Measurements from ENCODE around the gene HEATR5A.
"Not testable (repeated sequence)": the region's sequence is repeated elsewhere in the genome, so short reads cannot be mapped to it uniquely, and the experiment has no call there.

HEATR5A gene

GRCh38 chr14:31439561-31439960 is 19.2 kb upstream of the HEATR5A start:
- TF ChIP-seq ARNTL (CRISPR knock-in tag; IDR thresholded peaks at IDR 0.05; ENCODE audit: borderline replicate concordance, low read depth) (no peak), SNAI2 (CRISPR knock-in tag; IDR thresholded peaks at IDR 0.05) (no peak), TOX (CRISPR knock-in tag; IDR thresholded peaks at IDR 0.05; ENCODE audit: borderline replicate concordance) (no peak), GLIS3 (CRISPR knock-in tag; IDR thresholded peaks at IDR 0.05) (no peak), POU6F1 (CRISPR knock-in tag; IDR thresholded peaks at IDR 0.05; ENCODE audit: borderline replicate concordance, low read depth) (no peak), TSHZ2 (CRISPR knock-in tag; IDR thresholded peaks at IDR 0.05) (no peak), ISL1 (CRISPR knock-in tag; IDR thresholded peaks at IDR 0.05) (no peak), TCF4 (CRISPR knock-in tag; IDR thresholded peaks at IDR 0.05; ENCODE audit: borderline replicate concordance) (no peak), ZNF8 (CRISPR knock-in tag; IDR thresholded peaks at IDR 0.05) (no peak), PPARA (CRISPR knock-in tag; IDR thresholded peaks at IDR 0.05; ENCODE audit: borderline replicate concordance) (no peak), CSDC2 (CRISPR knock-in tag; IDR thresholded peaks at IDR 0.05) (no peak), ESRRG (CRISPR knock-in tag; IDR thresholded peaks at IDR 0.05) (no peak), BACH2 (CRISPR knock-in tag; IDR thresholded peaks at IDR 0.05; ENCODE audit: borderline replicate concordance) (no peak), ZNF70 (CRISPR knock-in tag; IDR thresholded peaks at IDR 0.05) (no peak), PATZ1 (CRISPR knock-in tag; IDR thresholded peaks at IDR 0.05; ENCODE audit: borderline replicate concordance) (no peak)
- ATAC-seq, result no peak

- ATAC-seq, result not testable (repeated sequence)
Observed at GRCh38 chr14:31437045-31437691, 16.8 kb upstream of the HEATR5A start.

GRCh38 chr14:31435276-31435675 is 14.9 kb upstream of the HEATR5A start:
- ATAC-seq, result peak; percentile 77
- no peak for TF ChIP-seq RARB (CRISPR knock-in tag; IDR thresholded peaks at IDR 0.05)
- no peak for TF ChIP-seq ZNF8 (CRISPR knock-in tag; IDR thresholded peaks at IDR 0.05)
- peak; percentile 97 for TF ChIP-seq ISL1 (CRISPR knock-in tag; IDR thresholded peaks at IDR 0.05)
- TF ChIP-seq ZNF70 (CRISPR knock-in tag; IDR thresholded peaks at IDR 0.05), result no peak
- TF ChIP-seq PPARA (CRISPR knock-in tag; IDR thresholded peaks at IDR 0.05; ENCODE audit: borderline replicate concordance), result no peak
- TF ChIP-seq GLIS3 (CRISPR knock-in tag; IDR thresholded peaks at IDR 0.05), result no peak
- no peak for TF ChIP-seq ARNTL (CRISPR knock-in tag; IDR thresholded peaks at IDR 0.05; ENCODE audit: borderline replicate concordance, low read depth)
- TF ChIP-seq ZFP3 (CRISPR knock-in tag; IDR thresholded peaks at IDR 0.05), result peak; percentile 18; the same call in 1 of the 2 replicates
- TF ChIP-seq POU6F1 (CRISPR knock-in tag; IDR thresholded peaks at IDR 0.05; ENCODE audit: borderline replicate concordance, low read depth), result no peak
- no peak for TF ChIP-seq BACH2 (CRISPR knock-in tag; IDR thresholded peaks at IDR 0.05; ENCODE audit: borderline replicate concordance)
- no peak for TF ChIP-seq TCF4 (CRISPR knock-in tag; IDR thresholded peaks at IDR 0.05; ENCODE audit: borderline replicate concordance)
- TF ChIP-seq CSDC2 (CRISPR knock-in tag; IDR thresholded peaks at IDR 0.05), result no peak
- TF ChIP-seq ESRRG (CRISPR knock-in tag; IDR thresholded peaks at IDR 0.05), result no peak
- no peak for TF ChIP-seq TSHZ2 (CRISPR knock-in tag; IDR thresholded peaks at IDR 0.05)
- no peak for TF ChIP-seq ZC3H10 (CRISPR knock-in tag; IDR thresholded peaks at IDR 0.05)
- TF ChIP-seq CSRNP3 (CRISPR knock-in tag; IDR thresholded peaks at IDR 0.05), result 0 out of 2 replicates have a peak, but pooled peaks have one; percentile 29
- TF ChIP-seq ZFP30 (CRISPR knock-in tag; IDR thresholded peaks at IDR 0.05), result no peak
- no peak for TF ChIP-seq TOX (CRISPR knock-in tag; IDR thresholded peaks at IDR 0.05; ENCODE audit: borderline replicate concordance)
- peak; percentile 68; the same call in 1 of the 2 replicates for TF ChIP-seq SNAI2 (CRISPR knock-in tag; IDR thresholded peaks at IDR 0.05)
- no peak for TF ChIP-seq OSR1 (CRISPR knock-in tag; IDR thresholded peaks at IDR 0.05)
- no peak; the same call in 1 of the 2 replicates for TF ChIP-seq PATZ1 (CRISPR knock-in tag; IDR thresholded peaks at IDR 0.05; ENCODE audit: borderline replicate concordance)

All from SK-N-SH treated with all-trans-retinoic acid at 6 μM for 48 hours (cell line).